HG03066 (cell line): ENCODE measurements around the gene SPDYE18.
"Not testable (repeated sequence)": the region's sequence is repeated elsewhere in the genome, so short reads cannot be mapped to it uniquely, and the experiment has no call there.

Experiments
- ATAC-seq: cut with Tn5 transposase; IDR thresholded peaks from one replicate; pipeline ENCODE4 v1.9.1; 2021; ENCODE audit warnings: low read depth; ENCODE audit not compliant: unreplicated experiment

SPDYE18 gene

GRCh38 chr7:77006127-77007110, 55.9 kb downstream of the SPDYE18 start:
- ATAC-seq = not testable (repeated sequence)

- ATAC-seq = not testable (repeated sequence)
Observed at GRCh38 chr7:77005461-77006057, 56.8 kb downstream of the SPDYE18 start.

- ATAC-seq = not testable (repeated sequence)
Observed at GRCh38 chr7:77004151-77004550, 58.2 kb downstream of the SPDYE18 start.

GRCh38 chr7:77003241-77003640, 59.1 kb downstream of the SPDYE18 start:
- ATAC-seq = not testable (repeated sequence)

- ATAC-seq = not testable (repeated sequence)
Observed at GRCh38 chr7:77002678-77003233, 59.6 kb downstream of the SPDYE18 start.

GRCh38 chr7:77002104-77002503, 60.3 kb downstream of the SPDYE18 start:
- ATAC-seq = not testable (repeated sequence)
